Uterus (tissue), 4 donors: ENCODE measurements around the gene GABARAPL1. TPM values are rescaled to one million over a fixed set of nuclear protein-coding genes. Genes with fewer than 3 reads are reported as not detected.

Experiments used
- DNase-seq, 2 donors: peaks; one replicate each; pipeline ENCODE4 v3.0.0-alpha.2; 2019 to 2020
- H3K27ac ChIP-seq, 2 donors: fragments of 200-600 bp; sonication (generic); 1 replicate in 1 of 2; 2 replicates in 1 of 2; pipeline ENCODE4 v1.5.1; 2016 to 2018
- H3K27me3 ChIP-seq, 2 donors: fragments of 200-600 bp; sonication (generic); one replicate each; pipeline ENCODE4 v1.5.1; 2018 to 2019; ENCODE audit warnings: control low read depth in 1 of 2
- H3K36me3 ChIP-seq, 2 donors: fragments of 200-600 bp; sonication (generic); one replicate each; pipeline ENCODE4 v1.5.1; 2019; ENCODE audit warnings: control low read depth in 1 of 2
- H3K4me1 ChIP-seq, 2 donors: fragments of 200-600 bp; sonication (generic); one replicate each; pipeline ENCODE4 v1.5.1; 2018 to 2019; ENCODE audit warnings: control low read depth in 1 of 2
- H3K4me3 ChIP-seq, 2 donors: fragments of 200-600 bp; sonication (generic); 1 replicate in 1 of 2; 2 replicates in 1 of 2; pipeline ENCODE4 v1.5.1; 2018 to 2019; ENCODE audit warnings: mild to moderate bottlenecking in 1 of 2
- H3K9me3 ChIP-seq, 2 donors: fragments of 200-600 bp; sonication (generic); one replicate each; pipeline ENCODE4 v1.5.1; 2019; ENCODE audit warnings: control low read depth in 1 of 2
- POLR2A ChIP-seq, 2 donors: fragments of 450-650 bp; IDR thresholded peaks; one replicate each; pipeline ENCODE4 v1.6.1; 2016; ENCODE audit warnings: antibody characterized with exemption in 2 of 2, mild to moderate bottlenecking in 1 of 2, moderate library complexity in 1 of 2
- intact Hi-C: fragments of 100-400 bp; cut with DNase I; formaldehyde crosslinking; loops from one replicate; pipeline ENCODE4 v1.15.1; 2023; ENCODE audit warnings: low total_unique reads
- total RNA-seq, 4 donors: library from RNA; depleted of rRNA in 3 of 4; stranded (reverse); fragments of >200 nt in 3 of 4; gene quantifications; one replicate each; pipeline versions ENCODE4 v1.1.0 to v1.2.4, GENCODE V29; 2014 to 2023
- TF ChIP-seq, protein P1 (sequence below), 4 experiments: fragments of 200-600 bp in 2 of 4; fragments of 450-650 bp in 2 of 4; sonication (generic) in 2 of 4; IDR thresholded peaks; one replicate each; pipeline ENCODE4 v1.5.1; 2016 to 2019; ENCODE audit warnings: antibody characterized with exemption in 4 of 4, mild to moderate bottlenecking in 2 of 4, moderate library complexity in 1 of 4
- donor health status: DM: yes; HTN: yes; CAD: no.

The GABARAPL1 gene
- total RNA-seq, 4 donors from 2014 or later, result 42.9 to 216 (median 62.7) TPM

DNA sequence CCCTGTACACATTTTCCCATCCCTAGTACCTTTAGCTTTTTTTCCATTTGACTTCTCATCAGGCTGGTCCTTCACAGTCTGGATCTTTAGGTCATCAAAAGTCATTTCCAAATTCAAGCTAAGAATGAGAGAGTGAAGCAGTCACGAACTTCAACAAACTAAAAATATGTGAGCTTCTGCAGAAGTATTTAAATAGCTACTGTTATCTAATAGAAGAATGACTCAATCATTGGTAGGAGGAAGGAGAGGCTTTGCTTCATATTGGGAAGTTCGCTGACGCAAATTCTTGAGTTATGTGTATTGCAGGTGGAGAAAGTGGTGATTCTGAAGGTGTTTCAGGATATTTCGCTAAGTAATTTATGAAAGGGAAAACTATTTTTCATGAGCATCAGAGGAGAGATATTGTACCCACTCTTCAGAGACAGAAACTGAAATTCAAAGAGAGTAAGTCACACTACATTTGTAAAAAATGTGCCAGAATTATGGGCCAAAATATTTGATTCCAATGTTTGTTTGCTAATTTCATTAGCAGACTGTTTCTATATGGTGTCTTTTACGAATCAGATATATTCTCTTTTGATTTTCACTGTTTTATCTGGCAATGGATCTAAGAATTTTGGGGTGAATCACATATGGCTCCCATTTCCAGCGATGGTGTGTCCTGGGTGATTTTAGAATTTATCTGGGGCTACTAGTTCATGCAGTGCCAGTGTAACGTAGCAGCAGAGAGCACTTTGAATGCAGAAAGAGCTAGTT is 40.5 kb upstream of the GABARAPL1 start, which contains the start of gene OLR1:
TSS of gene OLR1 (minus strand) at position 160 of the 756 bp plus-strand sequence. CDS start at position 105, 55 bp downstream.
- no peak for TF ChIP-seq POLR2A (IDR thresholded peaks at IDR 0.05)
- TF ChIP-seq, protein P1, sequence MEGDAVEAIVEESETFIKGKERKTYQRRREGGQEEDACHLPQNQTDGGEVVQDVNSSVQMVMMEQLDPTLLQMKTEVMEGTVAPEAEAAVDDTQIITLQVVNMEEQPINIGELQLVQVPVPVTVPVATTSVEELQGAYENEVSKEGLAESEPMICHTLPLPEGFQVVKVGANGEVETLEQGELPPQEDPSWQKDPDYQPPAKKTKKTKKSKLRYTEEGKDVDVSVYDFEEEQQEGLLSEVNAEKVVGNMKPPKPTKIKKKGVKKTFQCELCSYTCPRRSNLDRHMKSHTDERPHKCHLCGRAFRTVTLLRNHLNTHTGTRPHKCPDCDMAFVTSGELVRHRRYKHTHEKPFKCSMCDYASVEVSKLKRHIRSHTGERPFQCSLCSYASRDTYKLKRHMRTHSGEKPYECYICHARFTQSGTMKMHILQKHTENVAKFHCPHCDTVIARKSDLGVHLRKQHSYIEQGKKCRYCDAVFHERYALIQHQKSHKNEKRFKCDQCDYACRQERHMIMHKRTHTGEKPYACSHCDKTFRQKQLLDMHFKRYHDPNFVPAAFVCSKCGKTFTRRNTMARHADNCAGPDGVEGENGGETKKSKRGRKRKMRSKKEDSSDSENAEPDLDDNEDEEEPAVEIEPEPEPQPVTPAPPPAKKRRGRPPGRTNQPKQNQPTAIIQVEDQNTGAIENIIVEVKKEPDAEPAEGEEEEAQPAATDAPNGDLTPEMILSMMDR (IDR thresholded peaks at IDR 0.05), result no peak
- DNase-seq, result no peak
- intact Hi-C loops, result no loop called here

DNA sequence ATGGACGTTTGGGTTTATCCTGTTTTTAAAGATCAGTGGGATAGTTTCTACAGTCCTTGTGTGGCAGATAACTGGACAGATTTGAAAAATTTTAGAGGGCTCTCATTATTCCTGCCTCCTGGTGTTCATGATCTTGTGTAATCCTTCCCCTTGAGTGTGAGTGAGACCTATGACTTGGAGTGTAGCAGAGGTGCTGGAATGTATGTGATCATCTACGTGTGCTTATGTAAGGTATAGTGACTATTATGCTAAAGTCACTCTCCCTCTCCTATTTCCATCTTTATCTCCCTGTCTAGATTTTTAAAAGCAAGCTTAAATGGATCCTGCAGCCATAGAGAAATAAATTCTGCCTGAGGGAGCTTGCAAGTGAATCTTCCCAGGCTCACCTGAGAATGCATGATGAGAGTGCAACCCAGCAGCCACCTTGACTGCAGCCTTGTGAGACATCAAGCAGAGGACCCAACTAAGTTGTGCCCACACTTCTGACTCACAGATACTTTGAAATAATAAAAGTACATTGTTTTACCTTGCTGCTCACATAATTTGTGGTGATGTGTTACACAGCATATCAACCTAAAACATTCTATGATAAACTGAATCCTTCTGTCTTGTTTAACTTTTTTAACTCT is 37.6 kb upstream of the GABARAPL1 start:
- TF ChIP-seq POLR2A (IDR thresholded peaks at IDR 0.05), result no peak
- TF ChIP-seq, protein P1 (IDR thresholded peaks at IDR 0.05), result no peak
- no peaks in the 10 kb centered on the region for H3K9me3 ChIP-seq
- intact Hi-C loops, result no loop called here
- H3K4me1 ChIP-seq, result no peaks in the 10 kb centered on the region
- H3K27me3 ChIP-seq, result no peaks in the 10 kb centered on the region
- DNase-seq, result no peak
- H3K4me3 ChIP-seq, result no peak overlapping the region
- no peak overlapping the region for H3K27ac ChIP-seq
- H3K36me3 ChIP-seq, result no peaks in the 10 kb centered on the region

More for the DNA sequence above, 40.5 kb upstream of the GABARAPL1 start, which contains the start of gene OLR1:
- Histone ChIP-seq H3K4me3 (no peak within 1 kb of the TSS), H3K27me3 (no peaks in the 10 kb centered on the region), H3K27ac (no peak within 1 kb of the TSS), H3K36me3 (no peaks in the 10 kb centered on the region), H3K9me3 (no peaks in the 10 kb centered on the region), H3K4me1 (no peaks in the 10 kb centered on the region)

DNA sequence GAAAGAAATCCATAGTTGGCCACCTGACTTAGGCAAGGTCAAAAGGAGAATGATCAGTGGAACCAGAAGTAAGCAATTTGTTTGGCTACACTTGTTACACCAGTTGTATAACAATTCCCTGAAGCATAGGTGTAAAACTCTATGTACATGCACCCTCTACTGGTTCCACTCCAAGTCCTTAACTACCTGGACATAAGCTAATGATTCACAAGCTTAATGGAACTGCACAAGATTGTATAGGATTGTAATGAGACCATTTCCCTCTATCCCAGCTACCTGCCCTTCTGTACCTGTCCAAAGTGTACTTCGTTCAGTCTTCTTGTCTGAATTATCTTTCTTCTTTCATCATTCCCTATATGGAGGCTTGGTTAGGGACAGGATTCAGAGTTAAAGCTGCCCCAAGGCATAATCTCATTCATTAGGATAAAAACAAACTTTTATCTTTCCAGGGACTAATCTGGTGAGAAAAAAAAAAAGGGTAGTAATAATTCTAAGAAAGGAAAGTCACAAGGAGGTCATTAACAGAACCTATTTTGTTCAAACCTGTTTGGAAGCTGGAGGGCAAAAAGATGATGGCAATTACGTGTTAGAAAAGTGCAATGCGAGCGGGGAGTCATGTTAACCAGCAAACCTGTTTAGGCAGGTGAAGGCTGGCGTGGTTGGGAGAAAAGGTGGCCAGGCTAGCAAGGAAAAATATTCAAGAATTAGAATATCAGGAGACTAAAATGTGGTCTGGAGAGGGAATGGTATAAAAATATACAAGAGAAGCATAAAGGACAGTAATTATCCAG is 36.6 kb upstream of the GABARAPL1 start:
- H3K4me3 ChIP-seq, result no peak overlapping the region
- no peak overlapping the region for H3K27ac ChIP-seq
- no peak for DNase-seq
- intact Hi-C loops, result no loop called here
- TF ChIP-seq POLR2A (IDR thresholded peaks at IDR 0.05), result no peak
- TF ChIP-seq, protein P1 (IDR thresholded peaks at IDR 0.05), result no peak
- no peaks in the 10 kb centered on the region for H3K36me3 ChIP-seq
- H3K9me3 ChIP-seq, result no peaks in the 10 kb centered on the region
- no peaks in the 10 kb centered on the region for H3K27me3 ChIP-seq
- H3K4me1 ChIP-seq, result no peaks in the 10 kb centered on the region

DNA sequence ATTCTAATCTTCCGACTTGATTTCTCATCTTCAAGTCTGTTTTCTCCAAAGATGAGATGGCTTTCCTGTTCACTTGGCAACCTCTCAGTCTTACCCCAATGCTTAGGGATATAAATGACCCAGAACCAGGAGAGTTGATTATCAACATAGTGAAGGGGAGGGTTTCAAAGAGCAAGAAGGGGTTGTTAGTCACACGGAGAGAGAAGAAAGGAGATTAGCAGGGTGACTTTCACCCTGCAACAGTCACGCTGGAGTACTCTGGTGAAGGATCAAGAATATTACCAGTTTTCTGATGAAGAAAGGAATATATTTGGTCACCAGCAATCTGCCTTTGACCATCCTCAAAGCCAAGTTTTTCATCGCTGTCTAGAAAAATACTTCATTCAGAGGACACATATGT is 33.9 kb upstream of the GABARAPL1 start, which contains the start of gene TMEM52B:
TSS of gene TMEM52B (plus strand) at position 212 of the 400 bp plus-strand sequence. CDS start 543 bp downstream, outside the sequence.
- Histone ChIP-seq H3K36me3 (no peaks in the 10 kb centered on the region), H3K4me3 (no peak within 1 kb of the TSS), H3K4me1 (no peaks in the 10 kb centered on the region), H3K27me3 (no peaks in the 10 kb centered on the region), H3K9me3 (no peaks in the 10 kb centered on the region), H3K27ac (no peak within 1 kb of the TSS)
- TF ChIP-seq, protein P1 (IDR thresholded peaks at IDR 0.05), result no peak
- TF ChIP-seq POLR2A (IDR thresholded peaks at IDR 0.05), result no peak
- intact Hi-C loops, result no loop called here
- no peak for DNase-seq
